NCI-H2227 (cell line): Measurements from ENCODE around the gene B4GALNT3.
"Not testable (repeated sequence)": the region's sequence is repeated elsewhere in the genome, so short reads cannot be mapped to it uniquely, and the experiment has no call there.

Experiments used
- DNase-seq: peaks from one replicate; lab custom pipeline; 2025; ENCODE audit not compliant: unreplicated experiment; lab: John Stamatoyannopoulos, UW

Gene B4GALNT3

GRCh38 chr12:459430-460258, at the start of gene B4GALNT3:
B4GALNT3 (plus strand) TSS chr12:459939; CDS start chr12:460377, 438 bp downstream.
- DNase-seq = peak; percentile 54

DNA sequence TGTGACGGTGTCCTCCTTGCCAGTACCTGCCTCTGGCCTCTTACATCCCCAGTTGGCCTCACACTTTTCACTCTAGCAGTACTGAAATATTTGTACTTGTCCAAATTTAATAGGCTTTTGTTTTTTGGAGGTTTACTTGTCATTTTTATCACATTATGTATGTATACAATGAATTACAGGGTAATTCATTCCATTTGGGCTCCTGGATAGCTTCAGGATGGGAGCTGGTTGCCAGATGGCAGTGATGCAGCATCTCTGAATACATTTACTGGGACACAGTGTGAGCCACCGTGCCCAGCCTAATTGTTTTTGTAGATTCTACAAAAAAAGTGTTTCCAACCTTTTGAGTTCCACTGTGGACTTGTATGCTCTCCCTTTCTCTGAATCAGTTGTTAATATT, 44.9 kb upstream of the B4GALNT3 start:
- no peak for DNase-seq

GRCh38 chr12:418432-418831, 41.3 kb upstream of the B4GALNT3 start:
- DNase-seq = no peak

GRCh38 chr12:422526-422925, 37.2 kb upstream of the B4GALNT3 start:
- no peak for DNase-seq

GRCh38 chr12:435737-436136, 24.0 kb upstream of the B4GALNT3 start:
- DNase-seq = not testable (repeated sequence)

GRCh38 chr12:442235-442884, 17.4 kb upstream of the B4GALNT3 start:
- DNase-seq = peak; percentile 29

DNA sequence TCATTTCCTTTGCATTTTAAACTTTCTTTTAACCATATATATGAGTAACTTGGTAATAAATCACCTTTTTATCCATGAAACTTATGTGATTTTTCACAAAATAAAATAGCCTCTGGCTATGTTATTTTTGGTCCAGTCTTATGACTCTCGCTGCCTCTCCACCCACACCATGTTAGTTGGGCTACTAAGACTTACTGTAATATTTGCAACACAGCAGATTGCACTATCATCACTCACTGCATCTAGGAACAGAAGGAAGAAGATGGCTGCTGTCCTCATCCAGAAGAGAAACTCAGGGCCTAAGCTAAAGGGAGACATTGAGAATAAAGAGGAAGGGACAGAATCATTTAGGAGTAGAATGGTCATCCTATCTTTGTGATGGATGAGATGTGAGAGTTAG, 12.6 kb upstream of the B4GALNT3 start:
- no peak for DNase-seq

- no peak for DNase-seq
Measured at GRCh38 chr12:449203-449602, 10.5 kb upstream of the B4GALNT3 start.

- DNase-seq = no peak
Measured at GRCh38 chr12:450438-450837, 9.3 kb upstream of the B4GALNT3 start.

DNA sequence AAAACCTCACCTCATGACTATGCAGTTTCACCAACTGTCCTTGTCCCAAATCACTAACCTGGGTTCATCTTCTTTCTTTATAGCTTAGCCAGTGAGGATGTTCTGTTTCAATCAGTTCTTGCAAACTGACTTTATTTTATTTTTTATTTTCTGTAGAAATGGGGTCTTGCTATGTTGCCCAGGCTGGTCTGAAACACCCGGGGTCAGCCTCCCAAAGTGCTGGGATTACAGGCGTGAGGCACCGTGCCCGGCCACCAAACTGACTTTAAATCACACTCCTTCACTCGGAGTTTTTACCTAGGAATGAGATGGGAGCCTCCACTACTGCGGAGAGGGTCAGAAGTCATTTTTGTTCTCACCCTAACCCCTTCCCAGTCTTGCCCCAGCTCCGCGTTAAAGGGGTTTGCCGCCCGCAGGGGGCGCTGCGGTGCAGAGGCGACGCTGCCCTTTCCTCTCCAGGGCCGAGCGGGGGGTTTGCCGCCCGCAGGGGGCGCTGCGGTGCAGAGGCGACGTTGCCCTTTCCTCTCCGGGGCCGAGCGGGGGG, 7.0 kb upstream of the B4GALNT3 start:
- DNase-seq = no peak

GRCh38 chr12:454833-455232, 4.9 kb upstream of the B4GALNT3 start:
- DNase-seq = no peak

DNA sequence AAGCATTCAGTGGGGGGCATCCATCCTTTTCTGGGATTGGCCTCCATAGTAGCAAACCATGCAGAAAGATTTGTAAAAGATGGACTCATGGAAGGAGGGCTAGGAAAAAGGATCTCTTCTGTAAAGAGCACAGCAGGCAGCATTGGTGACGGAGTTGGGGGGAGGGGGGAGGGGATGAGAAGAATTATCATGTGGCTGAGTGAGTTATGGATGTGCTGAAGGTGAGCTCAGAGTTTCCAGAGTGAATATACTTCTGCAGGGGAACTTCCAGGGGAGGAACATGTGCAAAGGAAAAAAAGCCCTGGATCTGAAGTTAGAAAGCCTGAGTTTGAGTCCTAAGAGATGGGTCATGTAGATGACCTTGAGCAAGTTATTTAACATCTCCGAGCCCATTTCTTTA, 3.9 kb upstream of the B4GALNT3 start:
- no peak for DNase-seq

DNA sequence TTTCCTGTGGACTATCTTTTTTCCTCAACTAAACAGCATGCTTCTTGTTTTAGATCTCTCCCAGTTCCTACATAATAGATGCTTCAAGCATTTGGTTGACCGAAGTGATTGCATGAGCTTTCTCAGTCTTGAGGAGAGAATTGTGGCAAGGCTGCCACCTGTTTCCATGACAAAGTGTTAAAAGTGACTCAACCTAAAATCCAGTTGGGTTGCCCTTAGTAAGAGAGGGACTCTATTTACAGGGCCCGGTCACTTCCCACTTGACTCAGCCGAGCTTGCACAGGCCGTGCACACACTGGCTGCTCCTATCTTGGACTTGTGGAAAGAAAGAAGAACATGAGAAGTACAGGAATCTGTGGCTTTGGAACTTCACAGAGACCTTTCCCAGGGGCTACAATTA, 2.1 kb upstream of the B4GALNT3 start:
- no peak for DNase-seq

DNA sequence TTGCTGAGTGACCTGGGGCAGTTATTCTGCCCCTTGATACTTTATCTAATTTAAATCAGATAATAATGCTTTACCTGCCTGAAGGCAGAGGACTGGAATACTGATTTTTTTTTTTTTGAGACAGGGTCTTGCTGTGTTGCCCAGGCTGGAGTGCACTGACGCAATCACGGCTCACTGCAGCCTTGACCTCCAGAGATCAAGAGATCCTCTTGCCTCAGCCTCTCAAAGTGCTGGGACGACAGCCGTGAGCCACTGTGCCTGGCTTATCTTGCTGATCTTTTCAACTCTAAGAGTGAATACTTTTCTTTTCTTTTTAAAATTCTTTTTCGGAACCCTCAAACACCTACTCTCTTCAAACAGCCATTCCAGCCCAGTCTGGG, 699 bp upstream of the B4GALNT3 start:
- DNase-seq = no peak

GRCh38 chr12:460261-461230, 807 bp downstream of the B4GALNT3 start:
- no peak for DNase-seq

GRCh38 chr12:461425-461824, 1.7 kb downstream of the B4GALNT3 start:
- no peak for DNase-seq

GRCh38 chr12:462936-463705, 3.4 kb downstream of the B4GALNT3 start:
- no peak for DNase-seq

DNA sequence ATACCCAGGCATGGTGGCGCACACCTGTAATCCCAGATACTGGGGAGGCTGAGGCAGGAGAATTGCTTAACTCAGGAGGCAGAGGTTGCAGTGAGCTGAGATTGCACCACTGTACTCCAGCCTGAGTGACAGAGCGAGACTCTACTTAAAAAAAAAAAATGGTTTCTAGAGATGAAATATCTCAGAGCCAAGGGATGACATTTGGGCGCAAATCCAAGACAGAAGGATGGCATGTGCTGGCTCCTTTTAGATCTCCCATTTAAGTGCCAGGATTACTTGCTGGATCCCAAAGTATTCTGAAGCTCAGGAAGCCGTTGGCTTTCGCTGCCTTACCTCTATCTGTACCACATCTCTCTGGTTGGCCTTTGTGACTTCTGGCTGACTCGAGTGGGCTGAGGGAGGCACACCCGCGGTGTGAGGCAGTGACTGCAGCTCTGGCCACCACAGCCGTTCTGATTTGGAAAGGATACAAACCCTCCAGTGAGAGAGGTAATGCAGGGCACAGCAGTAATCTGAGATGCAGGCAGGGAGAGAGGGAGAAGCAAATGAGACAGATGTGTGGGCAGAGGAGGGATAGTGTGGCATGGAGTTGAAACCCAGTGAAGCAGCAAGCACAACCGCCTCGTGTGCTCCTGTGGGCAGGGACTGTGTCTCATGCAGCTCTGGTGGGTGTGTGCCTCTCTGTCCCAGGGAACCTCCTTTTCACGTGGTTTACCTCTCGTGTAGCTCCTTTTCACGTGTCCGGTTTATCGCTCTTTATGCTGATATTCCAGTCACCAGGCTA, 4.9 kb downstream of the B4GALNT3 start:
- no peak for DNase-seq

GRCh38 chr12:466039-466438, 6.3 kb downstream of the B4GALNT3 start:
- DNase-seq = no peak

- DNase-seq = no peak
Measured at GRCh38 chr12:466762-467161, 7.0 kb downstream of the B4GALNT3 start.
